Measurements from ENCODE around the gene BFSP2.

Gene BFSP2

DNA sequence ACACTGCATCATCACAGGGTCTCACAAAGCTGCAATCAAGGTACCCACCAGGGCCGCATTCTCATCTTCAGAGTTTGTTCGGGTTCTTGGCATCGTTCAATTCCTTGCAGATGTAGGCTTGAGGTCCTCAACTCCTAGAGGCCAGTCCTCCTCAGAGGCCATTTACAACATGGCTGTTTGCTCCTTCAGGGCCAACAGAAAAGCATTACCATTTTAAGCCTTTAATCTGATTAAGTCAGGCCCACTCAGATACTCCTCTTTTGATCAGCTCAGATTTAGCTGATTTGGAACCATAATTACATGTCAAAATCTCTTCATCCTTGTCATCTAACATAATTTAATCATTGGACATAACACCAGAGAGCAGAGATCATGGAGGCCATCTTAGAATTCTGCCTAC, 55.4 kb downstream of the BFSP2 start:
- no peak overlapping the region for H3K4me3 ChIP-seq (ENCODE audit: low read depth, low read length)
- TF ChIP-seq, protein P1, sequence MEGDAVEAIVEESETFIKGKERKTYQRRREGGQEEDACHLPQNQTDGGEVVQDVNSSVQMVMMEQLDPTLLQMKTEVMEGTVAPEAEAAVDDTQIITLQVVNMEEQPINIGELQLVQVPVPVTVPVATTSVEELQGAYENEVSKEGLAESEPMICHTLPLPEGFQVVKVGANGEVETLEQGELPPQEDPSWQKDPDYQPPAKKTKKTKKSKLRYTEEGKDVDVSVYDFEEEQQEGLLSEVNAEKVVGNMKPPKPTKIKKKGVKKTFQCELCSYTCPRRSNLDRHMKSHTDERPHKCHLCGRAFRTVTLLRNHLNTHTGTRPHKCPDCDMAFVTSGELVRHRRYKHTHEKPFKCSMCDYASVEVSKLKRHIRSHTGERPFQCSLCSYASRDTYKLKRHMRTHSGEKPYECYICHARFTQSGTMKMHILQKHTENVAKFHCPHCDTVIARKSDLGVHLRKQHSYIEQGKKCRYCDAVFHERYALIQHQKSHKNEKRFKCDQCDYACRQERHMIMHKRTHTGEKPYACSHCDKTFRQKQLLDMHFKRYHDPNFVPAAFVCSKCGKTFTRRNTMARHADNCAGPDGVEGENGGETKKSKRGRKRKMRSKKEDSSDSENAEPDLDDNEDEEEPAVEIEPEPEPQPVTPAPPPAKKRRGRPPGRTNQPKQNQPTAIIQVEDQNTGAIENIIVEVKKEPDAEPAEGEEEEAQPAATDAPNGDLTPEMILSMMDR (IDR thresholded peaks at IDR 0.05; ENCODE audit: low read depth, low read length, missing control alignments) = no peak
- no peak for DNase-seq (ENCODE audit: low read depth)
- in situ Hi-C loops (cut with HindIII; ENCODE audit: low sequenced_read_pairs) = no loop called here

DNA sequence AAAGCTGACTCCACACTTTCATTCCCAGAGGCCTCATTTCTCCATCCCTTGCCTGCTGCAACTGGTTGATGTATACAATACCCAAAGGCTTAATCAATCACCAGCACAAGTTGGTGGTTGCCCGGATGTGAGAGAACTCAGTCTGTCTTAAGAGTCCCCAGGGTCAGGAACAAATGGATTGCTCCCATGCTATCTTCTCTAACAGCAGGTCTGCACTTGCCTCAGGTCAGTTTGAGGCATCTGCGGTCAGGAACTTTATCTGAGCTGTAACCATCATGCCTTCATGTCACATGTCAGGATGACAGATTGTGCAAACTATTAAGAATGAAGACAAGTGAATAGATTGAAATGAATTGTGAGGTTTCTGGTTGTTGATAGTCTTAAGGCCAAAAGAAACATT, 56.1 kb downstream of the BFSP2 start:
- in situ Hi-C loops (cut with HindIII; ENCODE audit: low sequenced_read_pairs) = no loop called here
- DNase-seq (ENCODE audit: low read depth) = no peak
- TF ChIP-seq, protein P1 (IDR thresholded peaks at IDR 0.05; ENCODE audit: low read depth, low read length, missing control alignments) = no peak
- H3K4me3 ChIP-seq (ENCODE audit: low read depth, low read length) = no peak overlapping the region

DNA sequence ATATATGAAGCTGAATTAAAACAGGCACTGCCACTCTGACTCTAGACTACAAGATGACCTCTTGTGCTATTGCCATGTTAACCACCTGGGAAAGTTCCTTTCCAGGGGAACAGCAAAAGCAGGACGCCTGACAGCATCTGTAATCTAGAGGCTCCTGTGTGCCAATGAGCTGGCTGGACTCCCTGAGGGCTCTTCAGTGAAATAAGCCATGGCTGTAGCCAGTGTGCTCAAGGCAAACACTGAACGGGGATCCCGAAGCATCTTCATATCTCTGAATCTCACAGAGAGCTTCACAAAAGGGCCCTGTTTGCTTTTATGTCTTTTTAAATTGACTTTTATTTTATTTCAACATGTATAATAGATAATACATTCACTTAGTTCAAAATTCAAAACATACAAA, 57.2 kb downstream of the BFSP2 start:
- TF ChIP-seq, protein P1 (IDR thresholded peaks at IDR 0.05; ENCODE audit: low read depth, low read length, missing control alignments) = no peak
- no peak overlapping the region for H3K4me3 ChIP-seq (ENCODE audit: low read depth, low read length)
- no peak for DNase-seq (ENCODE audit: low read depth)
- in situ Hi-C loops (cut with HindIII; ENCODE audit: low sequenced_read_pairs) = no loop called here

DNA sequence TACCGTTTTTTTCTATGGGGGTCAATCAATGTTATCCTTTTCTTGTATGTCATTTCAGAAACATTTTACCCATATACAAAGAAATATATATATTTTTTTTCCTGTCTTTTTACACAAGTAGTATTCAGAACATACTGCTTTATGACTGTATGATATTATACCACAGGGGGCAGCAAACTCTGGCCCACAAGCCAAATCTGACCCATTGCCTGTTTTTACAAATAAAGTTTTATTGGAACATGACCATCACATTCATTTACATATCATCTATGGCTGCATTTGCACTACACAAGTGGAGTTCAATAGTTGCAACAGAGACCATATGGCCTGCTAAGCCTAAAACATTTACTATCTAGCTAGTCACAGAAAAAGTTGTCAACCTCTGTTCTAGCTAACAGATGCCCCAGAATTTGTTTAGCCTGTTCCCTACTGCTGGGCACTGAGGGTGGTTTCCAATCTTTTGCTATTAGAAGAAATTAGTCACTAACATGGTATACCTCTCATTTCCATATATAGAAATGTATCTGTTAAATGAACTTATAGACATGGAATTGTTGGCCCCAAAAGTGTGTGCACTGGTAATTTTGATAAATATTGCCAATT, 57.7 kb downstream of the BFSP2 start:
- in situ Hi-C loops (cut with HindIII; ENCODE audit: low sequenced_read_pairs) = no loop called here
- no peak overlapping the region for H3K4me3 ChIP-seq (ENCODE audit: low read depth, low read length)
- TF ChIP-seq, protein P1 (IDR thresholded peaks at IDR 0.05; ENCODE audit: low read depth, low read length, missing control alignments) = peak; percentile 16
- no peak for DNase-seq (ENCODE audit: low read depth)

DNA sequence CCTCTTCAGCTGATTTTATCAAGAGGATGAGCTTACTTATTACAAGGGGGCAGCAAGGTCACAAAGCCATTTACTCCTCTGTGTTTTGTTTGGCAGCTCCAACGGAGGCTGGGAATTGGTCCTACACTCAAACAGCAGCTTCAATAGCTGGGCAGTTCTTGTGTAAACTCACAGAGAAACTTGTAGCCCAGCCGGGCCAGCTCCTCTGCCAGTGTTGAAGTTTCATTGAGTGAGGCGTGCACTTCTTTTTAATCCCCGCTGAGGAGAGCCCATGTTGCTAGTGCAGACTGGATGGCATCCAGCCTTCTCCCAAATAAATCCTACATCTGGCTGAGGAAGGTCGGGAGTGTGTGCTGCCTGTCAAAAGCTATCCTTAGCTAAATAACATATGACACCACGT, 59.5 kb downstream of the BFSP2 start:
- DNase-seq (ENCODE audit: low read depth) = no peak
- in situ Hi-C loops (cut with HindIII; ENCODE audit: low sequenced_read_pairs) = no loop called here
- H3K4me3 ChIP-seq (ENCODE audit: low read depth, low read length) = no peak overlapping the region
- TF ChIP-seq, protein P1 (IDR thresholded peaks at IDR 0.05; ENCODE audit: low read depth, low read length, missing control alignments) = no peak

DNA sequence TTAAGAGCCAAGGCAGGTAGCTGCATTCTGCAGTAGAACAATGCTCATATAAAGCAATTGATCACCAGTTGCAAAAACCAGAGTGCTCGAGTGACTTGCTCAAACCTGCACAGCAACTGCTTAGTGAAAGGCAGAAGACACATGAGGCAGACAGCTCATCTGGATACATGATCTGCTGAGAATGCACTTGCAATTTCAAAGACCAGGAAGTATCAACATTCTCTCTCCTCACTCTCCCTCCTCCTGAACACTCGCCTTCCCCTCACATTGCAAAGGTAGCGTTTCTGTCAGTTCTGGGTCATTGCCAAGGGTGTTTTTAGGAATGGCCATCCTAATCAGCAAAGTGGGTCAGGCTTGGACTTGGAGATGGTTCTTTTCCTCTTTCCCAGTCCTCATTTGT, 61.0 kb downstream of the BFSP2 start:
- TF ChIP-seq, protein P1 (IDR thresholded peaks at IDR 0.05; ENCODE audit: low read depth, low read length, missing control alignments) = no peak
- H3K4me3 ChIP-seq (ENCODE audit: low read depth, low read length) = no peak overlapping the region
- DNase-seq (ENCODE audit: low read depth) = no peak
- in situ Hi-C loops (cut with HindIII; ENCODE audit: low sequenced_read_pairs) = no loop called here
